Measurements from ENCODE around the gene C22orf39. TPM values are rescaled to one million over a fixed set of nuclear protein-coding genes. Genes with fewer than 3 reads are reported as not detected.
"Not testable (repeated sequence)": the region's sequence is repeated elsewhere in the genome, so short reads cannot be mapped to it uniquely, and the experiment has no call there.

Gene C22orf39
- total RNA-seq, 2 donors from 2014 or later = 27.4 to 31.5 TPM

GRCh38 chr22:19442166-19442565 lies 5.3 kb downstream of the C22orf39 start:
- no peak for DNase-seq
- H3K27ac ChIP-seq (ENCODE audit: low read depth, low read length) = no peak overlapping the region
- Mint-ChIP-seq H3K9me3 (no peaks in the 10 kb centered on the region), H3K36me3 (ENCODE audit: low read depth) (peaks cover 43% of the 10 kb centered on the region), H3K4me3 (no peak overlapping the region), H3K4me1 (peaks cover 16% of the 10 kb centered on the region), H3K27ac (no peak overlapping the region), H3K27me3 (ENCODE audit: insufficient read depth) (no peaks in the 10 kb centered on the region)
- H3K27me3 ChIP-seq (ENCODE audit: control insufficient read depth, insufficient read depth, low read length, poor library complexity, severe bottlenecking) = no peaks in the 10 kb centered on the region
- H3K4me1 ChIP-seq (ENCODE audit: control insufficient read depth, insufficient read depth, low read length) = peaks cover 7% of the 10 kb centered on the region
- H3K4me3 ChIP-seq (ENCODE audit: low read length) = no peak overlapping the region
- peaks cover 47% of the 10 kb centered on the region for H3K36me3 ChIP-seq (ENCODE audit: control insufficient read depth, insufficient read depth, low read length)
- H3K9me3 ChIP-seq (ENCODE audit: control insufficient read depth, low read length) = no peaks in the 10 kb centered on the region
- WGBS, 2 experiments (ENCODE audit: insufficient coverage in 1 of 2, insufficient read length in 1 of 2) = 92 to 98% methylated on average over 2 of the region's 2 CpGs
- TF ChIP-seq CTCF (conservative IDR thresholded peaks at IDR 0.05) = no peak
- no peak overlapping the region for H3K9ac ChIP-seq (ENCODE audit: extremely low read depth, low read length, poor library complexity, severe bottlenecking)

- Histone ChIP-seq H3K27me3 (ENCODE audit: control insufficient read depth, insufficient read depth, low read length, poor library complexity, severe bottlenecking) (no peaks in the 10 kb centered on the region), H3K4me3 (ENCODE audit: low read length) (no peak overlapping the region), H3K27ac (ENCODE audit: low read depth, low read length) (no peak overlapping the region), H3K36me3 (ENCODE audit: control insufficient read depth, insufficient read depth, low read length) (peaks cover 43% of the 10 kb centered on the region), H3K9me3 (ENCODE audit: control insufficient read depth, low read length) (no peaks in the 10 kb centered on the region), H3K4me1 (ENCODE audit: control insufficient read depth, insufficient read depth, low read length) (peaks cover 7% of the 10 kb centered on the region), H3K9ac (ENCODE audit: extremely low read depth, low read length, poor library complexity, severe bottlenecking) (no peak overlapping the region)
- Mint-ChIP-seq H3K4me3 (no peak overlapping the region), H3K9me3 (no peaks in the 10 kb centered on the region), H3K27ac (peak overlapping the region; percentile 61), H3K4me1 (peaks cover 7% of the 10 kb centered on the region), H3K36me3 (ENCODE audit: low read depth) (peaks cover 38% of the 10 kb centered on the region), H3K27me3 (ENCODE audit: insufficient read depth) (no peaks in the 10 kb centered on the region)
- 93 to 98% methylated on average over 5 to 8 of the region's 8 CpGs for WGBS, 2 experiments (ENCODE audit: insufficient coverage in 1 of 2, insufficient read length in 1 of 2)
- no peak for TF ChIP-seq CTCF (conservative IDR thresholded peaks at IDR 0.05)
- no peak for DNase-seq
Measured at GRCh38 chr22:19440411-19441195, 6.9 kb downstream of the C22orf39 start.

GRCh38 chr22:19438298-19438697 lies 9.2 kb downstream of the C22orf39 start:
- Mint-ChIP-seq H3K27me3 (ENCODE audit: insufficient read depth) (no peaks in the 10 kb centered on the region), H3K9me3 (no peaks in the 10 kb centered on the region), H3K27ac (no peak overlapping the region), H3K4me1 (peaks cover 3% of the 10 kb centered on the region), H3K4me3 (no peak overlapping the region), H3K36me3 (ENCODE audit: low read depth) (peaks cover 35% of the 10 kb centered on the region)
- Histone ChIP-seq H3K27me3 (ENCODE audit: control insufficient read depth, insufficient read depth, low read length, poor library complexity, severe bottlenecking) (no peaks in the 10 kb centered on the region), H3K9me3 (ENCODE audit: control insufficient read depth, low read length) (no peaks in the 10 kb centered on the region), H3K4me3 (ENCODE audit: low read length) (no peak overlapping the region), H3K9ac (ENCODE audit: extremely low read depth, low read length, poor library complexity, severe bottlenecking) (no peak overlapping the region), H3K4me1 (ENCODE audit: control insufficient read depth, insufficient read depth, low read length) (no peaks in the 10 kb centered on the region), H3K36me3 (ENCODE audit: control insufficient read depth, insufficient read depth, low read length) (peaks cover 41% of the 10 kb centered on the region), H3K27ac (ENCODE audit: low read depth, low read length) (no peak overlapping the region)
- TF ChIP-seq CTCF (conservative IDR thresholded peaks at IDR 0.05) = no peak
- no peak for DNase-seq
- 94 to 97% methylated on average over 6 to 7 of the region's 7 CpGs for WGBS, 2 experiments (ENCODE audit: insufficient coverage in 1 of 2, insufficient read length in 1 of 2)

- DNase-seq; H3K4me3 Mint-ChIP-seq; H3K9ac ChIP-seq (ENCODE audit: extremely low read depth, low read length, poor library complexity, severe bottlenecking); H3K4me1 ChIP-seq (ENCODE audit: control insufficient read depth, insufficient read depth, low read length); H3K4me3 ChIP-seq (ENCODE audit: low read length); H3K4me1 Mint-ChIP-seq; H3K27me3 ChIP-seq (ENCODE audit: control insufficient read depth, insufficient read depth, low read length, poor library complexity, severe bottlenecking); H3K9me3 Mint-ChIP-seq; H3K9me3 ChIP-seq (ENCODE audit: control insufficient read depth, low read length); H3K27me3 Mint-ChIP-seq (ENCODE audit: insufficient read depth); H3K27ac ChIP-seq (ENCODE audit: low read depth, low read length): not testable (repeated sequence)
- H3K36me3 Mint-ChIP-seq (ENCODE audit: low read depth) = peaks cover 23% of the 10 kb centered on the region
- peak overlapping the region; percentile 3 for H3K27ac Mint-ChIP-seq
- peaks cover 35% of the 10 kb centered on the region for H3K36me3 ChIP-seq (ENCODE audit: control insufficient read depth, insufficient read depth, low read length)
- WGBS, 2 experiments (ENCODE audit: insufficient coverage in 1 of 2, insufficient read length in 1 of 2) = 90 to 100% methylated on average over 1 to 8 of the region's 9 CpGs
Measured at GRCh38 chr22:19436444-19437161, 10.9 kb downstream of the C22orf39 start.
